B cell (primary cell): Measurements from ENCODE around the gene GLCE.

Experiments used
- EZH2 ChIP-seq: IDR thresholded peaks from 2 replicates; pipeline ENCODE4 v1.6.1; 2012; ENCODE audit warnings: borderline replicate concordance, low read depth, mild to moderate bottlenecking, moderate library complexity, low read length; ENCODE audit not compliant: insufficient read depth, poor library complexity, severe bottlenecking
- TF ChIP-seq, protein P1 (sequence below): fragments of 200-600 bp; IDR thresholded peaks from one replicate; pipeline ENCODE4 v1.8.0; 2022; ENCODE audit warnings: antibody characterized with exemption, mild to moderate bottlenecking

DNA sequence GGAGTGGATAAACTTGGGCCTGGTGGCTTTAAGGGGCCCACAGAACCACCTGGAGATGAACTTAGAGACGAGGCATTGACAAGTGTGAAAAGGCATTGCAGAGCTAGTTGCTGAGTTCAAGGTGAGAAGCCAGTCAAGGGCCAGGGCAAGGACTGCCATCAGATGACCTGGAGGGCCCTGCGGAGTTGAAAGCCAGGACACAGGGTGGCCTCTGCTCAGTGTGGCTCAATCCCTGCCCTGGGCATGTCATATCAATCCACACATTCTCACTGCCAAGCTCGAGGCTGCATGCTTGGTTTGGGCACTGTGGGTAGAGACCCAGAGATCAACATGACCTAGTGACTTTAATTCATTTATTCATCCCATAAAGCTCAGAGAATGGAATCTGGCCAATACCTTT, 147.5 kb downstream of the GLCE start:
- TF ChIP-seq, protein P1, sequence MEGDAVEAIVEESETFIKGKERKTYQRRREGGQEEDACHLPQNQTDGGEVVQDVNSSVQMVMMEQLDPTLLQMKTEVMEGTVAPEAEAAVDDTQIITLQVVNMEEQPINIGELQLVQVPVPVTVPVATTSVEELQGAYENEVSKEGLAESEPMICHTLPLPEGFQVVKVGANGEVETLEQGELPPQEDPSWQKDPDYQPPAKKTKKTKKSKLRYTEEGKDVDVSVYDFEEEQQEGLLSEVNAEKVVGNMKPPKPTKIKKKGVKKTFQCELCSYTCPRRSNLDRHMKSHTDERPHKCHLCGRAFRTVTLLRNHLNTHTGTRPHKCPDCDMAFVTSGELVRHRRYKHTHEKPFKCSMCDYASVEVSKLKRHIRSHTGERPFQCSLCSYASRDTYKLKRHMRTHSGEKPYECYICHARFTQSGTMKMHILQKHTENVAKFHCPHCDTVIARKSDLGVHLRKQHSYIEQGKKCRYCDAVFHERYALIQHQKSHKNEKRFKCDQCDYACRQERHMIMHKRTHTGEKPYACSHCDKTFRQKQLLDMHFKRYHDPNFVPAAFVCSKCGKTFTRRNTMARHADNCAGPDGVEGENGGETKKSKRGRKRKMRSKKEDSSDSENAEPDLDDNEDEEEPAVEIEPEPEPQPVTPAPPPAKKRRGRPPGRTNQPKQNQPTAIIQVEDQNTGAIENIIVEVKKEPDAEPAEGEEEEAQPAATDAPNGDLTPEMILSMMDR, result no peak
- no peak for TF ChIP-seq EZH2
